Omental fat pad (tissue), 4 donors: ENCODE measurements around the gene BLVRA. TPM values are rescaled to one million over a fixed set of nuclear protein-coding genes. Genes with fewer than 3 reads are reported as not detected.
"Not testable (repeated sequence)": the region's sequence is repeated elsewhere in the genome, so short reads cannot be mapped to it uniquely, and the experiment has no call there.

Experiments
- ATAC-seq: fragments of 150-250 bp; one replicate; pipeline ENCODE4 v1.9.1; 2016; ENCODE audit warnings: mild to moderate bottlenecking, moderate library complexity; ENCODE audit not compliant: low FRiP score
- DNase-seq: peaks from one replicate; pipeline ENCODE4 v3.0.0-alpha.2; 2019; ENCODE audit warnings: low spot score
- total RNA-seq, 4 donors: library from RNA; depleted of rRNA; stranded (reverse); fragments of >200 nt; gene quantifications; one replicate each; pipeline ENCODE4 v1.1.0, GENCODE V29; 2016
- TF ChIP-seq, protein P1 (sequence below), 3 donors: fragments of 450-650 bp; IDR thresholded peaks; one replicate each; pipeline ENCODE4 v1.5.1; 2016 to 2017; ENCODE audit warnings: antibody characterized with exemption in 3 of 3, mild to moderate bottlenecking in 3 of 3, moderate library complexity in 2 of 3

BLVRA gene
- total RNA-seq, 4 donors from 2014 or later: 36.3 to 75.3 (median 58.8) TPM

- TF ChIP-seq, protein P1, sequence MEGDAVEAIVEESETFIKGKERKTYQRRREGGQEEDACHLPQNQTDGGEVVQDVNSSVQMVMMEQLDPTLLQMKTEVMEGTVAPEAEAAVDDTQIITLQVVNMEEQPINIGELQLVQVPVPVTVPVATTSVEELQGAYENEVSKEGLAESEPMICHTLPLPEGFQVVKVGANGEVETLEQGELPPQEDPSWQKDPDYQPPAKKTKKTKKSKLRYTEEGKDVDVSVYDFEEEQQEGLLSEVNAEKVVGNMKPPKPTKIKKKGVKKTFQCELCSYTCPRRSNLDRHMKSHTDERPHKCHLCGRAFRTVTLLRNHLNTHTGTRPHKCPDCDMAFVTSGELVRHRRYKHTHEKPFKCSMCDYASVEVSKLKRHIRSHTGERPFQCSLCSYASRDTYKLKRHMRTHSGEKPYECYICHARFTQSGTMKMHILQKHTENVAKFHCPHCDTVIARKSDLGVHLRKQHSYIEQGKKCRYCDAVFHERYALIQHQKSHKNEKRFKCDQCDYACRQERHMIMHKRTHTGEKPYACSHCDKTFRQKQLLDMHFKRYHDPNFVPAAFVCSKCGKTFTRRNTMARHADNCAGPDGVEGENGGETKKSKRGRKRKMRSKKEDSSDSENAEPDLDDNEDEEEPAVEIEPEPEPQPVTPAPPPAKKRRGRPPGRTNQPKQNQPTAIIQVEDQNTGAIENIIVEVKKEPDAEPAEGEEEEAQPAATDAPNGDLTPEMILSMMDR (IDR thresholded peaks at IDR 0.05): no peak
- no peak for ATAC-seq
- DNase-seq: no peak
Measured at GRCh38 chr7:43769791-43770465, 11.4 kb downstream of the BLVRA start.

- ATAC-seq (no peak), DNase-seq (no peak)
- TF ChIP-seq, protein P1 (IDR thresholded peaks at IDR 0.05): no peak
Measured at GRCh38 chr7:43771128-43771527, 12.6 kb downstream of the BLVRA start.

- ATAC-seq (no peak), DNase-seq (no peak)
- TF ChIP-seq, protein P1 (IDR thresholded peaks at IDR 0.05): no peak
Measured at GRCh38 chr7:43771573-43771972, 13.1 kb downstream of the BLVRA start.

- not testable (repeated sequence) for ATAC-seq, DNase-seq
Measured at GRCh38 chr7:43773268-43773667, 14.8 kb downstream of the BLVRA start.

GRCh38 chr7:43775255-43775654 is 16.8 kb downstream of the BLVRA start:
- DNase-seq, ATAC-seq: not testable (repeated sequence)

GRCh38 chr7:43778293-43779044 is 20.0 kb downstream of the BLVRA start:
- ATAC-seq, DNase-seq: not testable (repeated sequence)

DNA sequence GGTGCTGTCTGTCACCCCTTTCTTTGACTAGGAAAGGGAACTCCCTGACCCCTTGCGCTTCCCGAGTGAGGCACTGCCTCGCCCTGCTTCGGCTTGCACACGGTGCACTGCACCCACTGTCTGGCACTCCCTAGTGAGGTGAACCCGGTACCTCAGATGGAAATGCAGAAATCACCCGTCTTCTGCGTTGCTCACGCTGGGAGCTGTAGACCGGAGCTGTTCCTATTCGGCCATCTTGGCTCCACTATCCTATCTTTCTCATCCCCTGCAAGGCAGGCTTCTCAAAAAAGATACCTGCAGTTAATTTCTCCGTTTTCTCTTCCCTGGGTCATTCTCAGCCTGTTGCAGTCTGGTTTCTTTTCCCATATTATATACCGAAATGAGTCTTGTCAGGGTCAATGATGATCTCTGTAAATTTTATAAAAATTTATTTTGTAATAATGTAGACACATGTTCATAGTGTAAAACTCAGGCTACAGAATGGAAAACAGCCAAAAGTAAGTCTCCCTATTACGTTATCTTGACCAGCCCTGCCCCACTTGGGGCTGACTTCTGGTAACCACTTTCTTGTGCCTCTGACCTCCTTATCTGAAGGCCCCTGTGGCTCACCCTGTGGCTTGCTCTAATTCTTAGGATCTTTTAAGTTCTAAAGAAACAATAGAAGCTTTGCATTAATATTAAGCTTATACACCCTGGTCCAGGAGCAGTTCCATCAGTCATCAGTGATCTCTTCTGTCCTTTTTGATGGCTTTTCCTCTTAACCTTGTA is 20.7 kb downstream of the BLVRA start:
- no peak for DNase-seq
- ATAC-seq: no peak
- TF ChIP-seq, protein P1 (IDR thresholded peaks at IDR 0.05): no peak

DNA sequence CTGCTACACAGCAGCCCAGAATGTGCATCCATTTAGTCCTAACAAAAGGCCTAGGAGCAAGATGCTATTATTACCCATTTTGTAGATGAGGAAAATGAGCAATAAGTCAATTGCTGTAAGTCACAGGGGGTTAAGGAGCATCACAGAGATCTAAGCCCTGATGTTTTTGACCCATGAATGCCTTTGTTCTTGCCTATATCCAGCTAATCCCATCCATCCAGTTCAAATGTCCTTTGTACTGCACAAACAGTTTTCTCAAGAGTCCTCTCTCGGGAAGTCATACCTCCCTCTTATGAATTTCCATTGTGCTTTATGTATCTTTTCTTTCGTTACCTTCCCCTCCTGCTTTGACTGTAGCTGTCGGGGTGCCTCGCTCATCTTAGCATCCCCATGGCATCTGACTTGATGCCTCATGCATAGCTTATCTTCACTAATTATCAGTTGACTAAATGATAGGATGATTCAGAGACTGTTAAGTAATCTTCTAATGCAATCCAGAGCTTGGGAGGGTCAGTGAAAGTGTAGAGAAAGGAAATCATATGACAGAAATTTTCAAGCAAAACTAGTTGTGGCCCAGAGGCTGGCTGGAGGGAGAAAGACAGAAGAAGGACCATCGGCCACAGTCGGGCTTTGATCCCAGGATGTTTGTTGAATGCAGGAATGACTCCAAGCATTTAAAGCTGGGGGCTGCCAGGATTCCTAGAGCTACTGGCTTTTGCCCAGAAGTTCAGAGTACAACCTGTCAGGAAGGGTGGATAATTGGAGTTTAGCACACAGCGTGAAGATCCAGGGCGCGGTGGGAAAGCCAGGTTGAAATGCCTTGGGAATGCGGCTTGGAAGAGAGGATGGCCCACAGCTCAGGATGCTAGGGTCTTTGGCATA is 23.5 kb downstream of the BLVRA start:
- TF ChIP-seq, protein P1 (IDR thresholded peaks at IDR 0.05): no peak
- DNase-seq (no peak), ATAC-seq (peak; percentile 75)
